ENCODE data around the gene POMGNT2.

GRCh38 chr3:43075904-43076661 lies 29.8 kb downstream of the POMGNT2 start:
- TF ChIP-seq CTCF (IDR thresholded peaks at IDR 0.05) (no peak), EP300 (IDR thresholded peaks at IDR 0.05) (no peak)

Measured in ovary (tissue), 3 donors.